ENCODE data around the gene PRH2.

The PRH2 gene

GRCh38 chr12:10896854-10897253, 32.2 kb upstream of the PRH2 start:
- H3K23ac ChIP-seq (ENCODE audit: low read length in 2 of 2), result no peak overlapping the region
- WGBS, result 87% methylated on average over 2 of the region's 5 CpGs
- peaks cover 4% of the 10 kb centered on the region for H3K9me3 ChIP-seq (ENCODE audit: control insufficient read depth, low read length)
- no peak overlapping the region for H2AFZ ChIP-seq (ENCODE audit: low read depth, low read length)
- H3K27me3 ChIP-seq (ENCODE audit: control insufficient read depth in 1 of 2, insufficient read depth in 1 of 2, low read length in 2 of 2), result no peaks in the 10 kb centered on the region
- no peak overlapping the region for H2BK12ac ChIP-seq (ENCODE audit: low read length in 2 of 2)
- peaks cover 16% of the 10 kb centered on the region for H3K79me1 ChIP-seq (replicated peaks; ENCODE audit: low read length, poor library complexity, severe bottlenecking)
- H2BK120ac ChIP-seq (ENCODE audit: low read depth, low read length), result no peak overlapping the region
- no peak overlapping the region for H3K4me2 ChIP-seq (ENCODE audit: low read length, poor library complexity, severe bottlenecking)
- no peak overlapping the region for H3K9ac ChIP-seq (ENCODE audit: low read length)
- H3K36me3 ChIP-seq (ENCODE audit: control insufficient read depth in 1 of 2, insufficient read depth in 2 of 2, low read depth in 1 of 2, low read length in 2 of 2), result peaks cover 5 to 7% of the 10 kb centered on the region in 2 experiments
- no peak for DNase-seq
- no peak overlapping the region for H3K18ac ChIP-seq (ENCODE audit: low read depth in 1 of 2, low read length in 2 of 2)
- peak overlapping the region in 1 of 2 experiments; percentile 87 for H3K14ac ChIP-seq (ENCODE audit: low read length in 2 of 2)
- no peak overlapping the region for H3K4ac ChIP-seq (ENCODE audit: low read depth in 1 of 2, low read length in 2 of 2)
- no peak overlapping the region for H3K27ac ChIP-seq (ENCODE audit: low read length, poor library complexity, severe bottlenecking)
- no peak overlapping the region for H4K8ac ChIP-seq (ENCODE audit: low read length)
- no peak overlapping the region for H3K4me3 ChIP-seq (ENCODE audit: insufficient read depth in 1 of 2, low read depth in 1 of 2, low read length in 2 of 2)
- no peak overlapping the region for H2BK15ac ChIP-seq (ENCODE audit: low read depth, poor library complexity, severe bottlenecking)
- no peak overlapping the region for H4K91ac ChIP-seq (ENCODE audit: low read length)
- H2AK5ac ChIP-seq (ENCODE audit: low read length, severe bottlenecking), result no peak overlapping the region
- no peak overlapping the region for H2BK5ac ChIP-seq (ENCODE audit: low read depth, low read length, poor library complexity, severe bottlenecking)
- H3K4me1 ChIP-seq (ENCODE audit: control insufficient read depth, insufficient read depth, low read depth, low read length), result no peaks in the 10 kb centered on the region

GRCh38 chr12:10900530-10900929, 28.5 kb upstream of the PRH2 start:
- Histone ChIP-seq H2BK15ac (ENCODE audit: low read depth, poor library complexity, severe bottlenecking) (no peak overlapping the region), H3K23ac (ENCODE audit: low read length in 2 of 2) (no peak overlapping the region), H2AK5ac (ENCODE audit: low read length, severe bottlenecking) (no peak overlapping the region), H2BK12ac (ENCODE audit: low read length in 2 of 2) (no peak overlapping the region), H3K4me3 (ENCODE audit: insufficient read depth in 1 of 2, low read depth in 1 of 2, low read length in 2 of 2) (no peak overlapping the region), H4K8ac (ENCODE audit: low read length) (peak overlapping the region; percentile 24), H3K18ac (ENCODE audit: low read depth in 1 of 2, low read length in 2 of 2) (no peak overlapping the region), H3K9ac (ENCODE audit: low read length) (no peak overlapping the region), H2BK120ac (ENCODE audit: low read depth, low read length) (no peak overlapping the region), H3K4ac (ENCODE audit: low read depth in 1 of 2, low read length in 2 of 2) (no peak overlapping the region), H3K4me2 (ENCODE audit: low read length, poor library complexity, severe bottlenecking) (no peak overlapping the region), H3K14ac (ENCODE audit: low read length in 2 of 2) (no peak overlapping the region), H3K9me3 (ENCODE audit: control insufficient read depth, low read length) (peaks cover 36% of the 10 kb centered on the region), H3K36me3 (ENCODE audit: control insufficient read depth in 1 of 2, insufficient read depth in 2 of 2, low read depth in 1 of 2, low read length in 2 of 2) (peaks cover 0 to 5% of the 10 kb centered on the region in 2 experiments), H2BK5ac (ENCODE audit: low read depth, low read length, poor library complexity, severe bottlenecking) (no peak overlapping the region), H3K79me1 (replicated peaks; ENCODE audit: low read length, poor library complexity, severe bottlenecking) (peaks cover 22% of the 10 kb centered on the region), H2AFZ (ENCODE audit: low read depth, low read length) (no peak overlapping the region), H3K27ac (ENCODE audit: low read length, poor library complexity, severe bottlenecking) (no peak overlapping the region), H3K4me1 (ENCODE audit: control insufficient read depth, insufficient read depth, low read depth, low read length) (no peaks in the 10 kb centered on the region), H4K91ac (ENCODE audit: low read length) (no peak overlapping the region), H3K27me3 (ENCODE audit: control insufficient read depth in 1 of 2, insufficient read depth in 1 of 2, low read length in 2 of 2) (no peaks in the 10 kb centered on the region)
- WGBS, result 90% methylated on average over 1 of the region's 1 CpG
- no peak for DNase-seq

- H3K4ac ChIP-seq (ENCODE audit: low read depth in 1 of 2, low read length in 2 of 2), result no peak overlapping the region
- WGBS, result 100% methylated on average over 1 of the region's 1 CpG
- peaks cover 22% of the 10 kb centered on the region for H3K79me1 ChIP-seq (replicated peaks; ENCODE audit: low read length, poor library complexity, severe bottlenecking)
Measured at GRCh38 chr12:10900972-10901371, 28.1 kb upstream of the PRH2 start.

GRCh38 chr12:10901427-10901826, 27.6 kb upstream of the PRH2 start:
- Histone ChIP-seq H3K27me3 (ENCODE audit: control insufficient read depth in 1 of 2, insufficient read depth in 1 of 2, low read length in 2 of 2) (no peaks in the 10 kb centered on the region), H3K9ac (ENCODE audit: low read length) (no peak overlapping the region), H3K4me1 (ENCODE audit: control insufficient read depth, insufficient read depth, low read depth, low read length) (no peaks in the 10 kb centered on the region), H3K23ac (ENCODE audit: low read length in 2 of 2) (peak overlapping the region in 1 of 2 experiments; percentile 63), H3K4me2 (ENCODE audit: low read length, poor library complexity, severe bottlenecking) (no peak overlapping the region), H2BK5ac (ENCODE audit: low read depth, low read length, poor library complexity, severe bottlenecking) (no peak overlapping the region), H2BK120ac (ENCODE audit: low read depth, low read length) (no peak overlapping the region), H2BK12ac (ENCODE audit: low read length in 2 of 2) (no peak overlapping the region), H3K27ac (ENCODE audit: low read length, poor library complexity, severe bottlenecking) (no peak overlapping the region), H3K4ac (ENCODE audit: low read depth in 1 of 2, low read length in 2 of 2) (no peak overlapping the region), H2BK15ac (ENCODE audit: low read depth, poor library complexity, severe bottlenecking) (no peak overlapping the region), H4K8ac (ENCODE audit: low read length) (no peak overlapping the region), H3K9me3 (ENCODE audit: control insufficient read depth, low read length) (peaks cover 38% of the 10 kb centered on the region), H2AK5ac (ENCODE audit: low read length, severe bottlenecking) (no peak overlapping the region), H2AFZ (ENCODE audit: low read depth, low read length) (no peak overlapping the region), H3K36me3 (ENCODE audit: control insufficient read depth in 1 of 2, insufficient read depth in 2 of 2, low read depth in 1 of 2, low read length in 2 of 2) (peaks cover 0 to 5% of the 10 kb centered on the region in 2 experiments), H4K91ac (ENCODE audit: low read length) (no peak overlapping the region), H3K14ac (ENCODE audit: low read length in 2 of 2) (no peak overlapping the region), H3K79me1 (replicated peaks; ENCODE audit: low read length, poor library complexity, severe bottlenecking) (peaks cover 22% of the 10 kb centered on the region), H3K18ac (ENCODE audit: low read depth in 1 of 2, low read length in 2 of 2) (no peak overlapping the region), H3K4me3 (ENCODE audit: insufficient read depth in 1 of 2, low read depth in 1 of 2, low read length in 2 of 2) (no peak overlapping the region)
- no peak for DNase-seq
- WGBS, result no CpG with 5 or more reads among the region's 1 CpG

More at GRCh38 chr12:10900972-10901371, 28.1 kb upstream of the PRH2 start:
- Histone ChIP-seq H4K8ac (ENCODE audit: low read length) (no peak overlapping the region), H3K23ac (ENCODE audit: low read length in 2 of 2) (peak overlapping the region in 1 of 2 experiments; percentile 63), H3K36me3 (ENCODE audit: control insufficient read depth in 1 of 2, insufficient read depth in 2 of 2, low read depth in 1 of 2, low read length in 2 of 2) (peaks cover 0 to 5% of the 10 kb centered on the region in 2 experiments), H3K9me3 (ENCODE audit: control insufficient read depth, low read length) (peaks cover 37% of the 10 kb centered on the region), H3K18ac (ENCODE audit: low read depth in 1 of 2, low read length in 2 of 2) (no peak overlapping the region), H3K27me3 (ENCODE audit: control insufficient read depth in 1 of 2, insufficient read depth in 1 of 2, low read length in 2 of 2) (no peaks in the 10 kb centered on the region), H3K14ac (ENCODE audit: low read length in 2 of 2) (no peak overlapping the region), H2BK15ac (ENCODE audit: low read depth, poor library complexity, severe bottlenecking) (no peak overlapping the region), H2AK5ac (ENCODE audit: low read length, severe bottlenecking) (no peak overlapping the region), H3K4me1 (ENCODE audit: control insufficient read depth, insufficient read depth, low read depth, low read length) (no peaks in the 10 kb centered on the region), H2BK120ac (ENCODE audit: low read depth, low read length) (no peak overlapping the region), H2BK12ac (ENCODE audit: low read length in 2 of 2) (no peak overlapping the region), H3K4me2 (ENCODE audit: low read length, poor library complexity, severe bottlenecking) (no peak overlapping the region), H3K27ac (ENCODE audit: low read length, poor library complexity, severe bottlenecking) (no peak overlapping the region), H3K9ac (ENCODE audit: low read length) (no peak overlapping the region), H4K91ac (ENCODE audit: low read length) (no peak overlapping the region), H2AFZ (ENCODE audit: low read depth, low read length) (no peak overlapping the region), H2BK5ac (ENCODE audit: low read depth, low read length, poor library complexity, severe bottlenecking) (no peak overlapping the region), H3K4me3 (ENCODE audit: insufficient read depth in 1 of 2, low read depth in 1 of 2, low read length in 2 of 2) (no peak overlapping the region)
- no peak for DNase-seq
